Endometrial microvascular endothelial cells (primary cell): ENCODE measurements around the gene CHD2. TPM values are rescaled to one million over a fixed set of nuclear protein-coding genes. Genes with fewer than 3 reads are reported as not detected.

Experiments used
- in situ Hi-C: cut with HindIII; loops from 2 replicates; pipeline ENCODE4 v1.10.0; 2017; ENCODE audit warnings: low sequenced_read_pairs, low pct_unique_long_range_greater_than_20kb; ENCODE audit errors: inconsistent ontology term
- total RNA-seq: library from RNA; depleted of rRNA; stranded (reverse); fragments of >200 nt; gene quantifications from one replicate; pipeline ENCODE4 v1.2.3, GENCODE V29; 2015; ENCODE audit errors: inconsistent ontology term

The CHD2 gene
- total RNA-seq, 1 donor from 2014 or later = 39.8 TPM

GRCh38 chr15:92883876-92884435 lies 16.2 kb upstream of the CHD2 start:
- in situ Hi-C loops = no loop called here

DNA sequence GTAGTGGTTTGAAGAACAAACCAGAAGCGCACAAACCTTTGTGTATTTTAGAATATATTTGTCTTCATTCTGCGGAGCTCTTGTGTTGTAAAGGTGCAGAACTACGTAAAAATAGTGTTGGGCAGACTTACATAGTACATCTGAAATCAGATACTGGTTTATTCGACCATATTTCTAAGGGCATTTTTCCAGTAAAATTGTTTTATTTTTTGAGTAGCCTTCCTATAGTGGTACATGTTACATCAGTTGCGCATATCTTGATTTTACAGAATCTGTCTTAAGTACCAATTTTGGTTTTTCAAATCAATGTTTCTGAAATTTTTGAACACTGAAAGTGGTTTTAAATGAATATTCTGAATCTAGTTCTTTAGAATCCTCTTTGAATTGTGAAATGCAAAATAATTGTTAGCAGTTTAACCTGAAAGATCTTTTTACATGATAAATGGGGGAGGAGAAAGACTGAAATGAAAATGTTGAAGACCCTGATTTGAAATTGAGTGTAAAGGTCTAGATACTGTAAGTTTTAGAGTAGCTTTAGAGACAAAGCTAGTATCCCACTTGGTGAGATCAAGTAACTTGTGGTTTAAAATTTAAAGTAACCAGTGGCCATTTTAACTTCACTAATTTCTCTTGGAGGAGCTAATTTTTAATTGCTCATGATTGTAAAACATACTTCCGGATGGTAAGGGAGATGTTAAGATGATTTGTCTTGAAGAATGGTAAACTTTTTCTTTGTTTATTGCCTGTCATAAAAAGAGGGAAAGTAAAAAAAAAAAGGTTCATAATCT lies 15.5 kb upstream of the CHD2 start:
- in situ Hi-C loops = no loop called here

DNA sequence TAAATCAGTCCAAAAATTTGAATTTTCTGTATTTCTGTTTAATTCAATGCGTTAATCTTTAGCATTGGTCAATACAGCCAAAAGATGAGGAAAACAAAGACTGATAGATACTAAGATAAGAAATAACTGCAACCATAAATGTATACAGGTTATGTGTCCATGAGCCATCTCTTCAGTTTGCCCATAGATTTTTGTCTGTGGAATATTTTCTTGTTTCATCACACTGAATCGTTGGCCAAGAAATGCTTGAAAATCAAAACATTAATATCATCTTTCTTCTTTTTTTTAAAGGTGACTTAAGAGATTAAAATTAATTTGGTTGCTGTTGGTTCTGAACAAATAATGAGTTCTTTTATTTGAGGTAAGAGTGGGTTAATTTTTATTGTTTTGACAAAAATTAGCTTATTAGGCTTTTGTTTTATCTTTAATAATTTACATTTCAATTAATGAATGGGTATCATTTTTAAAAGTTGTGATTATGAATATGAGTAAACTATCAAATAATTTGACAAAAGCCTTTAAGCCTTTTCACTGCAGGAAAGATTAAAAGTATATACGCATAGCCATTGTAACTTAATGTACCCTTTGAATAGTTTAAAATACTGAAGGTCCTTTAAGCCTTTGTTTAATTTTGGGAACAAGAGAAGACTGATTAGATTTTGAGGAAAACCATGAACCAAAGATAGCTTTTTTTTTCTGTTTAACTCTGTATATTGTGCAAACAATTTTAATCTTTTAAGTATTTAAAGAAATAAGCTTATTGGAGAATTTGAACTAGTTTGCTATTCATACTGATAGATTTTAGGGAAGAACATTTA lies 14.7 kb upstream of the CHD2 start:
- in situ Hi-C loops = no loop called here

DNA sequence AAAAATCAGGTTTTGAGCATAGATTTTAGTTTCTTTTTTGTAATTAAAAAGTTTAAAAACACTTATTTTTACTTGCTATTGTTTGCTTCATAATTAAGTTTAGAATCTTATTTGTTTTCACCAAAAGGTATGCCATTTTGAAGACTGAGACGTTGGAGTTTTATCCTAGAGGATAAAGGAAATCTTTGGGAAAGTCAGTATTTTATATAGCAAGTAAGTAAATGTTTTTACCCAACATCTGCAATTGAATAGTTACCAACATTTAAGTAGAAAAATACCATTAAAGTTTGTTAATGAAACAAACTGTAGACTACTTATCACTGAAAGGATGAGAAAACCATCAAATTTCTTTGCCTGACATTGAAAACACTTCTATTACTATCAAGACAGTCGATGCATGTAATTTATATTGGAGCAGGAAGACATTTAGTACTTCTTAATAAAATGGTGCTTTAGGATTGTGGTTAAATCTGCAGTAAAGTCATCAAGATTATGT lies 14.0 kb upstream of the CHD2 start:
- in situ Hi-C loops = no loop called here

DNA sequence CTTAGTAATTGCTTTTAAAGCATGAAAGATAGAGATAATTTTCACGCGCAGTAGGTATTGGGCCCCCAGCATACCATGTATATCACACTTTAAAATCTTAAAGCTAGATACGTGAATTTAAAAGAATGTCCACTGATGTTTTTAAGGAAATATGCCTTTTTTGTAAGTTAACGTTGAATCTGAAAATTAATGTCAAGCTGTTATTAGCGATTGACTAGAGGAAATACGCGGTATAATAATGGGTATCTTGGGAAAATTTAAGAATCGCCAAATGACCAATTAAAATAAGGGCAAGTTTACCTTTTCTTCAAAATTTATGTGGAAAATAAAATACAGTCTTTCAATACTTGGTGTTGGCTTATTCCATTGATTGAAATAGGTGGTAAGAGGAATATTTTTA lies 13.3 kb upstream of the CHD2 start:
- in situ Hi-C loops = no loop called here

GRCh38 chr15:92887869-92888268 lies 12.3 kb upstream of the CHD2 start:
- in situ Hi-C loops = no loop called here

- in situ Hi-C loops = loop anchor here (10.0 kb wide), 1 partner anchor 75 kb away; no protein-coding TSS in a partner anchor
Observed at GRCh38 chr15:92889390-92890107, 10.6 kb upstream of the CHD2 start.

- in situ Hi-C loops = loop anchor here (10.0 kb wide), 1 partner anchor 77 kb away; no protein-coding TSS in a partner anchor
Observed at GRCh38 chr15:92891533-92892200, 8.5 kb upstream of the CHD2 start.

- in situ Hi-C loops = loop anchor here (10.0 kb wide), 1 partner anchor 77 kb away; no protein-coding TSS in a partner anchor
Observed at GRCh38 chr15:92892201-92892555, 7.9 kb upstream of the CHD2 start.

- in situ Hi-C loops = loop anchor here (10.0 kb wide), 1 partner anchor 78 kb away; no protein-coding TSS in a partner anchor
Observed at GRCh38 chr15:92893200-92893599, 6.9 kb upstream of the CHD2 start.

DNA sequence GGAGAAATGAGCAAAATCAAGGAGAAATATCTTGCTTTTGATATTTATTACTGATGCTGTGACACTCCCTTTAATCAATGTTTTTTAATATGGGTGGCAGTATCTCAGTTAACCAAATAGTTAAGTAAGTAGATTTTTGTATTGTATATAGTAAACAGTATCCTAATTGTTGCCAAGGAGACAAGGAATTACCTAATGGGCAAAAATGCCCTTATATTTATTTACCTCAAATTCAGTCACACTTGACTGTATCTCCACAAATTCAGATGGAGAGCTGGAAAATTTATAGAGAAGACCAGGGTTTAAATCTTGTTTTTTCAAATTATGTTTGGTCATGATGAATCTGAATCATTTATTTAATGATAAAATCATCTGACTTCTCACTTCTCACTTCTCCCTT lies 3.6 kb upstream of the CHD2 start:
- in situ Hi-C loops = loop anchor here (10.0 kb wide), 1 partner anchor 82 kb away; no protein-coding TSS in a partner anchor

DNA sequence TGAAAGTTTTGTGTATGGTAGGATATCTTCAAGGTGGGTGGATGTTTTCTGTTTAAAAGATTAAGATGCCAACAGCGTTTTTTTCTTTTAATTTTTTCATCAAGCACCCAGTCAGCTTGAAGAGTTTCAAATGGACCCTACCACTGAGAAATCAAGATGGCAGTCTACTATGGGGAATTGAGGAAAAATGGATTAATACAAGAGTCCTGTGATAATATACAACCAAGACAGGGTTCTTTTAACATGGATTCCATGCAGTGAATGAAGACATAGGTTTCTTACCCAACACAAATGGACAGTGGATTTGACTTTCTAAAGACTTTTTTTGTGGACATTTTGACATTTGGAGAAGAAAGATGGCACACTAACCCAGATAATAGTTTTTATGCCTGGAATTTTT lies 2.5 kb upstream of the CHD2 start:
- in situ Hi-C loops = loop anchor here (10.0 kb wide), 1 partner anchor 83 kb away; no protein-coding TSS in a partner anchor

GRCh38 chr15:92898988-92899582 lies 1.0 kb upstream of the CHD2 start:
- in situ Hi-C loops = loop anchor here (10.0 kb wide), 1 partner anchor 84 kb away; no protein-coding TSS in a partner anchor

- in situ Hi-C loops = loop anchor here (10.0 kb wide), 1 partner anchor 85 kb away; no protein-coding TSS in a partner anchor
Observed at GRCh38 chr15:92899601-92899947, 550 bp upstream of the CHD2 start.

DNA sequence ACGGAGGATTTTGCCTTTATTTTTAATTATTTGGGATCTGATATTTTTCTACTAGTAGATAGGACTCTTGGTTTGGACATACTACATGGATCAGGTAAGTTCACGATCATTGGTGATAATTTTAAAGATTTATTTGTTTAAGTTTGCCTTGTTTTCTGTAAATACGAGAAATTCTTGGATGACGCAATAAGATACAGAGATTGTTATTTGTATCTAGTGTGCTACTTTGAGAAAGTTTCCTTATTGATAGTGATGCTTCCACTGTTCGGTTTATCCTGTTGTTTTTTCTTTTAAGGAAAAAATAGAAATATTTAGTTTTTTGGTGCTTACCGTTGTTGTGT lies 577 bp downstream of the CHD2 start:
- in situ Hi-C loops = no loop called here

GRCh38 chr15:92901072-92901761 lies 1.1 kb downstream of the CHD2 start:
- in situ Hi-C loops = no loop called here

DNA sequence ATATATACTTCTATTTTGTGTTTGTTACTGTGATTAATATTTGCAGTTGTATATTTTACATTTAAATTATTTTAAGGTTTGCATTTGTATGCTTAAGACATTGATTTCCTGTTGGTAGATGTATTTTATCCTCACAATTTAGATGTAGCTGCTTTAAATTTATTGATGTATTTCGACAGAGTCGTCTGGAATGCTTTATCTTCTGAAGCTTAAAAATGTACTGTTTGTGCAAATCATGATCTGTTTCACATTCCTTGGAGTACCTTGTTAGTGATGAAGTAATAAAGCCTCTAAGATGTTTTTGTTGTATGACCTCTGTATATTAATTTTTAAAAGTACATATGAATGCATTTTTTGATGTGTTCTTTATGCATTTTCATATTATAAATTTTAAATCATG lies 1.9 kb downstream of the CHD2 start:
- in situ Hi-C loops = no loop called here
